GM10847 (cell line): ENCODE measurements around the gene SRSF4.

Source experiments
- POLR2A ChIP-seq: IDR thresholded peaks from 2 replicates; pipeline ENCODE4 v1.6.1; 2011; ENCODE audit not compliant: insufficient read length; ENCODE audit errors: extremely low read depth

SRSF4 gene

DNA sequence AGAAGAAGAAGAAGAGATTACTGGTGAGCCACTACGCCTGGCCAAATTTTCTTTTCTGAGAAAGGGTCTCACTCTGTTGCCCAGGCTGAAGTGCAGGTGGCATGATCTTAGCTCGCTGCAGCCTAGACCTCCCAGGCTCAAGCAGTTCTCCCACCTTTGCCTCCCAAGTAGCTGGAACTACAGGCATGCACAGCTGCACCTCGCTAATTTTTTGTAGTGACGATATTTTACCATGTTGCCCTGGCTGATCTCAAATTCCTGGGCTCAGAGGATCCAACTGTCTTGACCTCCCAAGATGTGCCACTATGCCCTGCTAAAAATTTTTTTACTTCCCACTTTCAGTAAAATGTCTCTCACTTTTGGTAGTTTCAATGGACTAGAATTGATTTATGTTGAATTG, 82.4 kb downstream of the SRSF4 start:
- no peak for TF ChIP-seq POLR2A
